ENCODE data around the gene NDUFAF5. TPM values are rescaled to one million over a fixed set of nuclear protein-coding genes. Genes with fewer than 3 reads are reported as not detected.

The NDUFAF5 gene
- total RNA-seq, 4 donors from 2014 or later, result 11.2 to 32.1 (median 21.2) TPM

DNA sequence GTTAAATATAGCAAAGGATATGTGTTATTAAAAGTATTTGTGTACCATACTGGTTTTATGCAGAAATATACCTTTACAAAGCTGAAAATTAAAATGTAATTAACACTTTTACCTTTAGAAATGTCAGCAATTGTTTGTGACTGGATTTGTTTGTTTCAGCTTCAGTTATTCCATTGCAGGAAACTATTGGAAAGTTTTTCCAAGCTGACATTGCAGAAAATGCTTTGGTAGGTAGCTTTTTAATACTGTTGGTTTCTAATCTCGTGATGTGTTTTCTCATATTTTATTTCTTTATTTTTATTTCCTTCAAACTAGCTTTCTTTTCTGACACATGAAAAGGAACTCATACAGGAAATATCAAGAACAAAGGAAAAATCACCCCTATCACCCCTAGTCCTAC lies 8.2 kb downstream of the NDUFAF5 start:
- Histone ChIP-seq H3K9me3 (no peaks in the 10 kb centered on the region), H3K27ac (no peak overlapping the region), H3K4me3 (no peak overlapping the region), H3K4me1 (peaks cover 0 to 9% (median 1%) of the 10 kb centered on the region in 4 donors), H3K27me3 (no peaks in the 10 kb centered on the region), H3K36me3 (peaks cover 0 to 84% (median 5%) of the 10 kb centered on the region in 3 donors)
- WGBS, 2 donors, result 92 to 95% methylated on average over 1 of the region's 1 CpG
- DNase-seq (ENCODE audit: low spot score in 2 of 2), result no peak
- TF ChIP-seq EP300 (IDR thresholded peaks at IDR 0.05) (no peak), POLR2A (IDR thresholded peaks at IDR 0.05) (no peak)
- TF ChIP-seq, protein P1, sequence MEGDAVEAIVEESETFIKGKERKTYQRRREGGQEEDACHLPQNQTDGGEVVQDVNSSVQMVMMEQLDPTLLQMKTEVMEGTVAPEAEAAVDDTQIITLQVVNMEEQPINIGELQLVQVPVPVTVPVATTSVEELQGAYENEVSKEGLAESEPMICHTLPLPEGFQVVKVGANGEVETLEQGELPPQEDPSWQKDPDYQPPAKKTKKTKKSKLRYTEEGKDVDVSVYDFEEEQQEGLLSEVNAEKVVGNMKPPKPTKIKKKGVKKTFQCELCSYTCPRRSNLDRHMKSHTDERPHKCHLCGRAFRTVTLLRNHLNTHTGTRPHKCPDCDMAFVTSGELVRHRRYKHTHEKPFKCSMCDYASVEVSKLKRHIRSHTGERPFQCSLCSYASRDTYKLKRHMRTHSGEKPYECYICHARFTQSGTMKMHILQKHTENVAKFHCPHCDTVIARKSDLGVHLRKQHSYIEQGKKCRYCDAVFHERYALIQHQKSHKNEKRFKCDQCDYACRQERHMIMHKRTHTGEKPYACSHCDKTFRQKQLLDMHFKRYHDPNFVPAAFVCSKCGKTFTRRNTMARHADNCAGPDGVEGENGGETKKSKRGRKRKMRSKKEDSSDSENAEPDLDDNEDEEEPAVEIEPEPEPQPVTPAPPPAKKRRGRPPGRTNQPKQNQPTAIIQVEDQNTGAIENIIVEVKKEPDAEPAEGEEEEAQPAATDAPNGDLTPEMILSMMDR (IDR thresholded peaks at IDR 0.05), result no peak

GRCh38 chr20:13794667-13795066 lies 9.8 kb downstream of the NDUFAF5 start:
- no peaks in the 10 kb centered on the region for H3K27me3 ChIP-seq
- WGBS, 2 donors, result 92 to 97% methylated on average over 6 of the region's 6 CpGs
- H3K4me1 ChIP-seq, result peaks cover 0 to 6% (median 0%) of the 10 kb centered on the region in 4 donors
- H3K36me3 ChIP-seq, result peaks cover 0 to 90% (median 5%) of the 10 kb centered on the region in 3 donors
- TF ChIP-seq POLR2A (IDR thresholded peaks at IDR 0.05), result no peak
- TF ChIP-seq EP300 (IDR thresholded peaks at IDR 0.05), result no peak
- TF ChIP-seq, protein P1 (IDR thresholded peaks at IDR 0.05), result no peak
- no peak for DNase-seq (ENCODE audit: low spot score in 2 of 2)
- no peak overlapping the region for H3K4me3 ChIP-seq
- H3K9me3 ChIP-seq, result no peaks in the 10 kb centered on the region
- H3K27ac ChIP-seq, result no peak overlapping the region

DNA sequence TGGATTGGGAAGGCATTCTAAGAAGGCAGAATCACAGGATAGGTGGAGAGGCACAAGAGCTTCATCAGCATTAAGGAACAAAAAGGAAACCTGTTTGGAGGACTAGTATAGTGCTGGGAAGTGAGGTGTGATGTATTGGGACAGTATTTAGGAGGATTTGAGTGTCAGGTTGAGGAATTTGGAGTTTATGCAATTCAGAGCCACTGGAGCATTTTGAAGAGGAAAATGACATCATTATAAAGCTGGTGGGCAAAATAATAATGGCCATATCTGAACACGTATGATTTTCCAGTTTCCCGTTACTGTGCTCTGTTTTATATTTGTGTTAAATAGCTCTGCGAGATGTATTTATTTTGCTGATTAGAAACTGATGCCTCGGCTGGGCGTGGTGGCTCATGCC lies 14.2 kb downstream of the NDUFAF5 start:
- Histone ChIP-seq H3K9me3 (no peaks in the 10 kb centered on the region), H3K4me3 (no peak overlapping the region), H3K36me3 (peaks cover 0 to 89% (median 5%) of the 10 kb centered on the region in 3 donors), H3K27me3 (no peaks in the 10 kb centered on the region), H3K4me1 (peaks cover 0 to 13% (median 0%) of the 10 kb centered on the region in 4 donors), H3K27ac (no peak overlapping the region)
- DNase-seq (ENCODE audit: low spot score in 2 of 2), result no peak
- TF ChIP-seq POLR2A (IDR thresholded peaks at IDR 0.05) (no peak), EP300 (IDR thresholded peaks at IDR 0.05) (no peak)
- TF ChIP-seq, protein P1 (IDR thresholded peaks at IDR 0.05), result no peak
- 76 to 92% methylated on average over 5 of the region's 5 CpGs for WGBS, 2 donors

GRCh38 chr20:13799974-13800373 lies 15.1 kb downstream of the NDUFAF5 start:
- no peak for DNase-seq (ENCODE audit: low spot score in 2 of 2)
- no peak for TF ChIP-seq EP300 (IDR thresholded peaks at IDR 0.05)
- Histone ChIP-seq H3K4me3 (no peak overlapping the region), H3K36me3 (peaks cover 0 to 88% (median 5%) of the 10 kb centered on the region in 3 donors), H3K4me1 (peaks cover 0 to 13% (median 0%) of the 10 kb centered on the region in 4 donors), H3K27ac (no peak overlapping the region), H3K9me3 (no peaks in the 10 kb centered on the region), H3K27me3 (no peaks in the 10 kb centered on the region)
- 87 to 88% methylated on average over 2 of the region's 2 CpGs for WGBS, 2 donors

GRCh38 chr20:13800728-13801134 lies 15.9 kb downstream of the NDUFAF5 start:
- H3K27ac ChIP-seq, result no peak overlapping the region
- peak; percentile 49 to 50 for DNase-seq (ENCODE audit: low spot score in 2 of 2)
- H3K36me3 ChIP-seq, result peaks cover 0 to 88% (median 5%) of the 10 kb centered on the region in 3 donors
- TF ChIP-seq POLR2A (IDR thresholded peaks at IDR 0.05), result no peak
- peaks cover 0 to 13% (median 0%) of the 10 kb centered on the region in 4 donors for H3K4me1 ChIP-seq
- H3K4me3 ChIP-seq, result no peak overlapping the region
- 28 to 49% methylated on average over 7 of the region's 7 CpGs for WGBS, 2 donors
- no peaks in the 10 kb centered on the region for H3K27me3 ChIP-seq
- no peaks in the 10 kb centered on the region for H3K9me3 ChIP-seq

GRCh38 chr20:13809373-13809772 lies 24.5 kb downstream of the NDUFAF5 start:
- H3K36me3 ChIP-seq, result peaks cover 0 to 99% (median 36%) of the 10 kb centered on the region in 3 donors

More at GRCh38 chr20:13809373-13809772, 24.5 kb downstream of the NDUFAF5 start:
- Histone ChIP-seq H3K4me1 (no peaks in the 10 kb centered on the region), H3K27me3 (no peaks in the 10 kb centered on the region), H3K4me3 (no peak overlapping the region), H3K9me3 (no peaks in the 10 kb centered on the region), H3K27ac (no peak overlapping the region)
- TF ChIP-seq EP300 (IDR thresholded peaks at IDR 0.05) (no peak), POLR2A (IDR thresholded peaks at IDR 0.05) (no peak)
- TF ChIP-seq, protein P1 (IDR thresholded peaks at IDR 0.05), result no peak
- 91% methylated on average over 2 of the region's 2 CpGs for WGBS, 2 donors
- DNase-seq (ENCODE audit: low spot score in 2 of 2), result no peak

Measured in tibial nerve (tissue), 4 donors.